Stimulated activated naive CD4-positive, alpha-beta T cell treated with Interleukin-2 at 50 U/mL for 16 hours (primary cell): Measurements from ENCODE around the gene FCGR1A.
"Not testable (repeated sequence)": the region's sequence is repeated elsewhere in the genome, so short reads cannot be mapped to it uniquely, and the experiment has no call there.

Experiments used
- DNase-seq: peaks from one replicate; lab custom pipeline; 2025; lab: John Stamatoyannopoulos, UW

FCGR1A gene

GRCh38 chr1:149777084-149777483 lies 5.4 kb upstream of the FCGR1A start:
- not testable (repeated sequence) for DNase-seq

DNA sequence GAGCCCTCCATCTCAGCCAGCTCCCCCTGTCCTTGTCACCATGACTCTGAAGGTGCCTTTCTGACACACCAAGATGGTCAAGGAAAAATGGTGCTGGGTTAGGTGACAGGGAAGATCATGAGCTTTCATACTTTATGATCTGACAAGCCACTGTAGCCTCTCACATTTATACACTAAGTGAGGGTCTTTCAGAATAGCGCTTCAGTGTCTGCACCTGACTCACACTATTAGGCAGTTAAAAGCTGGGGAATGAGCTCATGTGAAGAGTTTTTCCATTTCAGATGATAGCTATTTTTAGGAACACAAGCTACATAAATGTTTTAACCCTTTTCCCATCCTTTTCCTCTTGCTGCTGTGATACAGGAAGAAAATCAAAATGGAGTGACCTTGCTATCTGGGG lies 4.2 kb upstream of the FCGR1A start:
- DNase-seq, result not testable (repeated sequence)

DNA sequence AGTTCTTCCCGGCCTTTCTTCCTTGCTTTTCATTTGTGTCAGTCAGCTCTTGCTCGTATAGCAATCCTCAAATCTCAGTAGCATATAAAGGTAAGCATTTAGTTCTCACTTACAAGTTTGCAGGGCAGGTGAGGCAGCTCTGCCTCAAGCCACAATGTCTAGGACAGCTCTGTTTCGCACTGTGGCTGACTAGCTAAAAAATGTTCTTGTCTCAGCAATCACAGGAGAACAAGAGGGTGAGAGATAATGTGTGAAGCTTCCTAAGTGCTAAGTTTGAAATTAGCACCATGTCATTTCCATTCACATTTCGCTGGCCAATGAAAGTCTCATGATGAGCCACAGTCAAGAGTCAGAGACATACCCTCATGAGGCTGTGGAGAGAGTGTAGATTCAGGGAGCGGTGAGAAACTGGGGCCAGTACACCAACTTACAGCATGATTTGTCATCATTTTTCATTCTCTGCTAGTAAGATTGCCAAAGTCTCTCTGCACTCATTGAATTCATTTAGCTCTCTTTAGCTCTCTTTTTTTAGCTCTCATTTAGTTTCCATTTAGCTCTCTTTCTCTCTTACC lies 995 bp upstream of the FCGR1A start:
- DNase-seq, result not testable (repeated sequence)

- not testable (repeated sequence) for DNase-seq
These were observed 795 bp downstream of the FCGR1A start for GRCh38 chr1:149783289-149783688.

DNA sequence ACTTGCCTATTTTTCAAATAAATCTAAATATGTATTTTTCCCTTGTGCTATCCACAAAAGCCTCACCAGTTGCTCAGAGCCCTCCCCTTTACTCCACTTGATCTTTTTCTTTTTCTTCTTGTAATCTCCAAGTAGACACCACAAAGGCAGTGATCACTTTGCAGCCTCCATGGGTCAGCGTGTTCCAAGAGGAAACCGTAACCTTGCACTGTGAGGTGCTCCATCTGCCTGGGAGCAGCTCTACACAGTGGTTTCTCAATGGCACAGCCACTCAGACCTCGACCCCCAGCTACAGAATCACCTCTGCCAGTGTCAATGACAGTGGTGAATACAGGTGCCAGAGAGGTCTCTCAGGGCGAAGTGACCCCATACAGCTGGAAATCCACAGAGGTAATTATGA lies 1.4 kb downstream of the FCGR1A start:
- DNase-seq, result not testable (repeated sequence)

- not testable (repeated sequence) for DNase-seq
These were observed 5.4 kb downstream of the FCGR1A start for GRCh38 chr1:149787688-149788451.

- peak; percentile 45 for DNase-seq
These were observed 10.0 kb downstream of the FCGR1A start for GRCh38 chr1:149792502-149792901.

DNA sequence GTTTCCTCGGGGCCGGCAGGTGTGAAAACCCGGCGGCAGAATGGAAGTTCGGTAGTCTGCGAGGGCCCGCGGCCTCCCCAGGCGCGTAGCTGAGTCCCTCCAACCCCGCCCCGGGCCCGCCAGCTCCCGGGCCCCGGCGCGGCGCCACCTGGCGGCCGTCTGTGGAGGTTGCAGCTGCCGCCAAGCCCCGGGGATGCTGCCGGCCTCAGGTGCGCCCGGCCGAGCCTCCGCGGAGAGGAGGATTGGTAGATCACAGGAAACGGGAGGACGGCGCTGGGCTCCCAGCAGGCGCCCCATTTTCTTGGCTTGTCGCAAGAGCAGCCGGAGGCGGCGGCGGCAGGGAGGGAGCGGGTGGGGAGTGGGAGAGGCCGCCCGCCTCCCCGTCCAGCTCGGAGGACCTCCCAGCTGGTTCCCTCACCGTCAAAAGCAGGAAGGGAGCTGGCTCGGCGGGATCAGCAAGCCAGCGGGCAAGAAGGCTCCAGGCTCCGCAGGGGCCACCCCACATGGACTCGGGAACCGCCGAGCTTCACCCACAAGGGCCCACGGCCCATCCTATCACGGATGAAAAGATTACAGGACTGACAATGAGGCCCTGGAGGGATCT lies 10.5 kb downstream of the FCGR1A start:
- peak; percentile 63 for DNase-seq

GRCh38 chr1:149793885-149794284 lies 11.4 kb downstream of the FCGR1A start:
- DNase-seq, result not testable (repeated sequence)

GRCh38 chr1:149801628-149802027 lies 19.1 kb downstream of the FCGR1A start:
- not testable (repeated sequence) for DNase-seq

- DNase-seq, result not testable (repeated sequence)
These were observed 22.1 kb downstream of the FCGR1A start for GRCh38 chr1:149804417-149805080.

GRCh38 chr1:149810697-149811405 lies 28.4 kb downstream of the FCGR1A start:
- DNase-seq, result not testable (repeated sequence)

- not testable (repeated sequence) for DNase-seq
These were observed 29.0 kb downstream of the FCGR1A start for GRCh38 chr1:149811514-149811889.

DNA sequence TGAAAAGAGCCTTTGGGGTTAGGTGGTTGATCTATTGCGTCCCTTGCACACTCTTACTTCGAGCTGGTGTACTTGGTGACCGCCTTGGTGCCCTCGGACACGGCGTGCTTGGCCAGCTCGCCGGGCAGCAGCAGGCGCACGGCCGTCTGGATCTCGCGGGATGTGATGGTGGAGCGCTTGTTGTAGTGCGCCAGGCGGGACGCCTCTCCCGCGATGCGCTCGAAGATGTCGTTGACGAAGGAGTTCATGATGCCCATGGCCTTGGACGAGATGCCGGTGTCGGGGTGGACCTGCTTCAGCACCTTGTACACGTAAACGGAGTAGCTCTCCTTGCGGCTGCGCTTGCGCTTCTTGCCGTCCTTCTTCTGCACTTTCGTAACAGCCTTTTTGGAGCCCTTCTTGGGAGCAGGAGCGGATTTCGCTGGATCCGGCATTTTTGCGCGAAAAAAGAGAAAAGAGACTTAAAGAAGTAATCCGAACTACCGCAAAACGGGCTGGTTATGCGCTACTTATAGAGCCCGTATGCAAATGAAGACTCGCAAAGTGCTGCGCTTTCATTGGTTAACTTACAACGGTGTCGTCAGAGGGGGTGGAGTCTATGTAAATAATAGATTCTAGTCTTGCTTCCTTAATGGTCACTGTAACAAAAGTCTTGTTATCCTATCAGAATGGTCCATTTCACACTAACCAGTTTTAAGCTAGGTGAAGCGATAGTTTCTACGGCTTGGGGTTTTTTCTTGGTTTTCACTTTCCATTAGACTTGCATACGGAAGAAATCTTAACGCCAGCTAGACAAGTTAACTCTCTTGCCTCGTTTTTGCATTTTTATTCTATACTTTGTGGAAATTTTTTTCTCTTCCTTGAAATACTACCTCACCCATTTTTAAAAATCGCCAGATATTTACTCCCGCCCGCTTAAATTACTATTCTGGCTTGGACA lies 29.7 kb downstream of the FCGR1A start:
- DNase-seq, result peak; percentile 68

DNA sequence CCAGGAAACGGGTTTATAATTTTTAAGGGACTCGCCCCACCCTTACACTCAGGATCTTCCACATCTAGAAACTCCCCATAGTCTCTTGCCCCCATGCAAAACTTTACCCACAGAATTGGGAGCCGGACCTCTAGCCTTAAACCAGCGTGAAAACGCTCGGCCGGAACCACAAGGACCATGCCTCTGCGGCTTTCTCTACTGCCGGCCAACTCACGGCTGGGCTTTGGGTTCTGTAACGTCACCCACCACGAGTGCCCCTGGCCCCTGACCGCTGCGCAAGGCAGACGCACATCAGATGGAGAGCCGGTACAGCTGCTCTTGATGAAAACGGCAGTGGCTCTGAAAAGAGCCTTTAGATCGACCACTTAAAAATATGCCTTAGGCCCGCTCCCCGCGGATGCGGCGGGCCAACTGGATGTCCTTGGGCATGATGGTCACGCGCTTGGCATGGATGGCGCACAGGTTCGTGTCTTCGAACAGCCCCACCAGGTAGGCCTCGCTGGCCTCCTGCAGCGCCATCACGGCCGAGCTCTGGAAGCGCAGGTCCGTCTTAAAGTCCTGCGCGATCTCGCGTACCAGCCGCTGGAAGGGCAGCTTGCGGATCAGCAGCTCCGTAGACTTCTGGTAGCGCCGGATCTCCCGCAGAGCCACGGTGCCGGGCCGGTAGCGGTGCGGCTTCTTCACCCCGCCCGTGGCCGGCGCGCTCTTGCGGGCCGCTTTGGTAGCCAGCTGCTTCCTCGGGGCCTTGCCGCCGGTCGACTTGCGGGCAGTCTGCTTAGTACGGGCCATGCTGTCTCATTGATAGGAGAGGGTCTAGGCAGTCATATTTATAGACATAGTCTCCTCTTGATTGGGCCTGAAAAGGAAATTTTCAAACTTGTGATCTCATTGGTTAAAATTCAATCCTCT lies 30.7 kb downstream of the FCGR1A start:
- DNase-seq, result peak; percentile 21

DNA sequence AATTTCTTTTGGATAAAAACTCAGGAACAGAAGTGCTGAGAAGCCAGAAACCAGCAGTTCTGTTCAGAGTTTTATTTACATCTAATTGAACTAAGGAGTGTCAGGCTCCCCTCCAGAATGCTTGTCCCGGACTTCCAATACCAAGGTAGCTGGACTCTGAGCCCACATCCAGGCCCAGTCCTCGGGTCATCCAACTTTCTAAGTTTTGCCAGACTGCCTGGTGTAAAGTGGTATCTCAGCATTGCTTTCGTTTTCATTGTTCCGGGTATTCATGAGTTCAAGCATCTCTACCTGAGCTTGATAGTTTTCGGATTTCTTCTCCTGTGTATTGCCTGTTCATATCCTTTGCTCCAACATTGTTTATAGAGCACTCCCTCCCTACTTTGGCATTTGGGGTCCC lies 37.9 kb downstream of the FCGR1A start:
- not testable (repeated sequence) for DNase-seq

DNA sequence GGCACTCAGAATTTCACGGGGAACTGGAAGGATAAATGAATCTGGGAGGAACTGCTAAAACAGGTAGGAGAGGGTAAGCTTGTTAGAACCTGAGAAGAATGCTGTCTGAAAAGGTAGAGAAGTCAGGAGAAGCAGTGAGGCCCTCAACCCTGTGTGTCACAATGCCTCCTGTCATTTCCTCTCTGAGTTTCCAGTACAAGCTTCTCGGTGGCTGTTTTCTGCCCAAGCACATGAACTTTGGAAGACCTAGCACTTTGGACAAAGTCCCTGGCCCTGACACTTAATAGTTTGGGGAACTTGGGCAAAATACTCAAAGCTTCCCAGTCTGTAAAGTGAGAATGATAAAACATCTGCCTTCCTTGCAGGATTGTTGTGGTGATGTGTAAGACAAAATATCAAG lies 44.1 kb downstream of the FCGR1A start:
- not testable (repeated sequence) for DNase-seq

DNA sequence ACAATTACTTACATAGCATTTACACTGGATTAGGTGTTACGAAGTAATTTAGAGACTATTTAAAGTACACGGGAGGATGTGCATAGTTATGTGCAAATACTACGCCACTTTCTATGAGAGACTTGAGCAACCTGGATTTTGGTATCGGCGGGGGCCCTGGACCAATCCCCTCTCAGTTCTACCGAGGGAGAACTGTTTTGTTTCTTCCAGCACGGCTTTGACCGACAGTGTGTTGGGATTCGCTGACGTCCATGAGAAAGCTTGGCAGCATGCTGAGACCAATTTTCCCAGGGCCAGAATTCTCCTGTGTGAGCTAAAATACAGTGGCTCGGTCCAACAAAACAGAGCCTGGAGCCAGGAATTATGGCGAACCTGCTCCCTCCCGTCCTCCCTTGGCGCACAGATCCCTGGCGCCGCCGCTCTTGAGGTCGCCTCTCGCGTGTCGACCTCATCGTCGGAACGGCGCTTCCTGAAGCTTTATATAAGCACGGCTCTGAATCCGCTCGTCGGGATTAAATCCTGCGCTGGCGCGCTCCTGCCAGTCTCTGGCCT lies 49.3 kb downstream of the FCGR1A start:
- not testable (repeated sequence) for DNase-seq
